Kidney capillary endothelial cell (primary cell): ENCODE results near the gene CCM2.

Source experiments
- DNase-seq: peaks from one replicate; pipeline ENCODE4 v3.0.0-alpha.2; 2018; ENCODE audit warnings: low spot score

CCM2 gene

GRCh38 chr7:44969049-44969700 lies 30.8 kb upstream of the CCM2 start:
- DNase-seq, result no peak

DNA sequence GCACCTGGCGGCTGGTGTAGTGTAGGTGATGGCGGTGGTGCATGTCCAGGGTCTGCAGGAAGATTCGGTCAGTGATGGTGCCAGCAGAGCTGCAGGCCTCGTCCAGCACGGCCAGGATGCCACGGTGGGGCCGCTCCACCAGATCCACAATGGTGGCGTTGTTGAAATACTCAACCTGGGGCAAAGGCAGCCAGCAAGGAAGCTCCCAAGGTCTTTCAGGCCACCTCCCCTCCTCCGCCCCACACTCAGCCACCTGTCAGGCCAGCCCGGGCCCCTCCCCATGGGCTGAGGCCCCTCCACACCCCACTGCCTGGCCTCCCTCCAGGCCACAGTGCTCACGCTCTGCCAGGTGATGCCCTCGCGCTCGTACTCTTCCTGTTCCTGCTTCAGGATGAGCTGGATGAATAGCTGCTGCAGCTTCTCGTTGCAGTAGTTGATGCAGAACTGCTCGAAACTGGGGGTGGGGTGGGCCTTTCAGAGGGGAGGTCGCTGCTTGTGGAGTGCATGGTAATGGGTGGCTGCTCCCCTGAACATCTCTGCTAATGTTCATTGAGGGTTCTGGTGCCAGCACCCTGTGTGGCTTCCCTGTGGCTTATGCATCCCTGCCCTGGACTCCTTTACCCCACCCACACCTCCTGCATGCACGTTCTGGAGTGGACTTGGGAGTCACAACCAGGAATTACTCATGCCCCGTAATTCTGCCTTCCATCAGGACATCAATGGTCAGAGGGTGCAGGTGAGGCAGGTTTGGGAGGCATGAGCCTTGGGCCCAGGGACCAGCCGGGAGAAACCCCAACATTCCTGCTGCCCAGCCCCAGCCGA lies 30.1 kb upstream of the CCM2 start:
- no peak for DNase-seq

DNA sequence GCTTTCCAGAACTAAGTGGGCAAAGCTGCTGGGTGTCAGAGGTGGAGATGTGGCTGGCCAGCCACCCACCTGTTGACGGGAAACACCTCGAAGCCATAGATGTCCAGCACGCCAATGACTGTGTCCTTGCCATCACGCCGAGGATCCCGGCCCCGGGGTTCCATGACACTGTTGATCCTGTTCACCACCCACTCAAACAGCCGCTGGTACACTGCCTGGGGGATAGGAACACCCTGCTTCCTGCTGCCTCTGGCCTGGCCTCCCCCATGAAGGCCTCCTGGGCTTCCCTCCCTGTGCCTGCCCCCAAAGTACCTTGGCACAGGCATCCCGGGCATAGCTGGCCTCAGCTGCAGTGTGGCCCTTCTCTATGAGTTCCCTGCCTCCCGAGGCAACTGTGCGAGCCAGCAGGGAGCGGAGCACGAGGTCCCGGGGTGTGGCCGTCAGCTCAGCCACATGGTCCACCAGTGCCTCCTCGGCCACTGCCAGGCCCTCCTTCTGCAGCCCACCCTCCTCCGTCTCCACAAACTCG lies 29.4 kb upstream of the CCM2 start:
- DNase-seq, result no peak

- no peak for DNase-seq
These were observed 28.7 kb upstream of the CCM2 start for GRCh38 chr7:44971188-44971901.

- no peak for DNase-seq
These were observed 28.0 kb upstream of the CCM2 start for GRCh38 chr7:44971902-44972441.

GRCh38 chr7:44972562-44972961 lies 27.4 kb upstream of the CCM2 start:
- DNase-seq, result no peak

DNA sequence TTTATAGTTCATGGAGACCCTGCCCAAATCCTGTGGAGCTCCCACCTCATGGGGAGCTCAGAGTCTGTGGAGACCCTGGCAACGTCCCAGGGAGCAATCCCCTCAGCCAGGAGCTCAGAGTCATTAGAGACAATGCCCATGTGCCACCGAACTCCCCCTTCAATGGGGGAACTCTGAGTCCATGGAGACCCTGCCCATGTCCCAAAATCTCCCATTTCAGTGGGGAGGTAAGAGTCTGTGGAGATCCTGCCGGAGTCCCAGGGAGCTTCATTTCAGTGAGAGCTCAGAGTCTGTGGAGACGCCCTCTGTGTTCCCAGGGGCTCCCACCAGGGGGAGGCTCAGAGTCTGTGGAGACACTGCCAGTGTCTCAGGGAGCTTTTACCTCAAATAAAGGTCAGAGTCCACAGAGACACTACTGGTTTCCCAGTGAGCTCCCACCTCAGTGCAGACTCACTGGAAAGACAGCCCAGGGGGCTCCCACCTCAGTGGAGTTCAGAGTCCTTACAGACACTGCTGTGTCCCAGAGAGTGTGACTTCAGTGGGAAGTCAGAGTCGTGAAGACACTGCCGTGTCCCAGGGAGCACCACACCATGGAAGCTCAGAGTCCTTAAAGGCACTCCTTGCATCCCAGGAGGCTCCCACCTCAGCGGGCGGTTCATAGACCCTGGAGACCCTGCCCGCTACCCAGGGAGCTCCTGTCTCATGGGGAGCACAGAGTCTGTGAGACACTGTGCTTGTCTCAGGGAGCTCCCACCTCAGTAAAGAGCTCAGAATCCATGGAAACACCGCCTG lies 26.2 kb upstream of the CCM2 start:
- no peak for DNase-seq

- no peak for DNase-seq
These were observed 25.5 kb upstream of the CCM2 start for GRCh38 chr7:44974549-44974948.

- no peak for DNase-seq
These were observed 24.5 kb upstream of the CCM2 start for GRCh38 chr7:44975331-44976039.

- DNase-seq, result no peak
These were observed 23.8 kb upstream of the CCM2 start for GRCh38 chr7:44976040-44976745.

DNA sequence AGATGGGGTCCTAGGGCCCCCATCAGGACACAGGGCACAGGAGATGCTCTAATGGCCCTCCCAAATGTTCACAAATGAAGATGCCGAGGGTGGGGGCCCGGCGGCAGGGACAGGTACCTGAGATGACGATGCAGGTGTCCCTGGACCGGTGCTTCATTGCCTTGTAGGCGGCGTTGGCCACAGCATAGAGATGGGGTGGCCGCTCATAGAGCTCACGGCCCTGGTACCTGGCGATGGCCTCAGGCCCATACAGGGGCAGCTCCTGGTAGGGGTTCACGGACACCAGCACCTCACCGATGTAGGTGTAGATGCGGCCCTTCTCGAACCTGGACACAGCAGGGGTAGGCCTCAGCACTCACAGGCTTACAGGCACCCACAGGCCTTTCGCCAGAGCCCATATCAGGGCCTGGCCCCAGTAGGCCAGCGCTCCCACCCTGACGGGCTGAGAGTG lies 23.2 kb upstream of the CCM2 start:
- no peak for DNase-seq

DNA sequence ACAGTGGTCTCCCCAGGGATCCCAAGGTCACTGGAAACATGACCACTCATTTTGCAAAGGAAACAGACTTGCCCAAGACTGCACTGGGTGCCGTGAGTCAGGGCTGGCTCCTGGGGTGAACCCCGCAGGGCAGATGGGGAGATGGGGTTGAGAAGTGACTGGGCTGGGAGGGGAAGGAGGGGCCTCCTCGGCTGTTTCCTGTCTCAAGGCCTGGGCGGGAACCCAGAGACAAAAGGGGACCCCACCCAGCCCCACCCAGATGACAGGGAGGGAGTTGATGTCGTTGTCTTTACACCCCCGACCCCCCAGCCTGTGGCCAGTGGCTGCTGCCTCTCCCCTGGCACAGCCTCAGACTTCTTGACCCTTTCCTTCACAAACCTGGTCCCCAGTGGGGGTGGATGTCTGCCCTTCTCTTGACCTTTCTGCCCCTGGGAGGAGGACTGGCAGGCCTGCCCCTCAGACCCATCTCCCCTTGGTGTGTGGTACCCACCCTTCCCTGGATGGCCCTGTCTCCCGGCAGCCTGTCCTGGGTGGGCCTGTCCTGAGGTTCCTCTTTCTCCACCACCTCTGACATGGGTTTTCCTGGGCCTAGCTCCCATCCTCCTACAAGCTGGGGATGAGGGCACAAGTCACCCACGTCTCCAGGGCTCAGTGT lies 22.6 kb upstream of the CCM2 start:
- DNase-seq, result no peak

DNA sequence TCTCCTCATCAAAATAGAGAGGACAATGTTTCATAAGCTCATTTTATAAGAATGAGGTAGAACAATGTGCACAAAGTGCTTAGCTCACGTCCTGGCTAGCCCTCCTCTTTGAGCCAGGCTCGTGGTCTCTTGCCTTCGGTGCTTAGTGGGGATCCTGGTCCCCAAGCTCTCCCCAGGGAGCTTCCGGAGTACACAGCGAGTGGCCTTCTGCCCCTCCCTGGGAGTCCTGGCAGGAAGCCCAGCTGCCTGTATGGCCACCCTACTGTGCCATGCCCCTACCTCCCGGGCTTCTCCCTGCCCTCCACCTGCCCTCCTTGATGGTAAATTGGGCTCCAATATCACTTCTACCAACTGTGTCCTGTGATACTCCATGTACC lies 22.1 kb upstream of the CCM2 start:
- DNase-seq, result no peak

DNA sequence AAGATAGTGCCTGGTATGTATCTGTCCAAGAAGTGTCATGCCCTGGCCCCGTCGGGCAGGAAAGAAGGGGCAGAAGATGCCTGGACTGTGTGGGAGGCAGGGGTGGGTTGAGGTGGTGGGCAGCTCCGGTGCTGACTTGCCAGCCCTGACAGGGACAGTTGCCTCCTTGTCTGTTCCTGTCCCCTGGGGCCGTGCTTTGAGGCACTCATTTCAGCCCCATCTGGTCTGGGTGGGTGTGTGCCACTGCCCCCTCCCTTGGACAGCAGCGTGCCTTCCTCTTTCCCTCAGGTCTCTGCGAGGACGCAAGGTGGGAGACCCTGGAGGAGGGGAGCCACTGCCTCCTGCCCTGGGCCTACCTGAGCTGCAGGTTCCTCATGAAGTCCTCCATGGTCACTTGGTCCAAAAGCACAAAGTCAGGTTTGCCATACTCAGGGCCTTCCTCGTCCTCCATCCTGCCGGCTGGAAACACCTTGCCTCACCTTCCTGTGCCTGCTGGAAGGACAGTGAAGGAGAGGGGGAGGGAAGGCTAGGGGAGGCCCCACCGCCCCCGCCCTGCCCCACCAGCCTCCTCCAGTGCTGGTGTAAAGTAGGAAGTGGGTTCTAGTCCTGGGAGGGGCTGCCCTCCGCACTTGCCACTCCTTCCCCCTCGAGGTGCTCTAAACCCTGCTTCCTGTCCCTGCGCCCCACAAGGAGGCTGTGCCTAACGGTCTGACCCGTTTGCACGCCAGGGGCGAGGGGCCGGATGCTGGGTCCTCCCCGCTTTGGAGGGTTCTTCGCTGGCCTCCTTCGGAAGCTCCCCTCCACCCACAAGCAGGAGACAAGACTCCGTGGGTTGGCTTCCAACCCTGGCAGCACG lies 21.3 kb upstream of the CCM2 start, which contains the start of gene MYO1G:
Gene MYO1G, minus strand, starts transcription at position 505 of the 856 bp plus-strand sequence. Its CDS starts 54 bp downstream, at position 451.
- no peak for DNase-seq

DNA sequence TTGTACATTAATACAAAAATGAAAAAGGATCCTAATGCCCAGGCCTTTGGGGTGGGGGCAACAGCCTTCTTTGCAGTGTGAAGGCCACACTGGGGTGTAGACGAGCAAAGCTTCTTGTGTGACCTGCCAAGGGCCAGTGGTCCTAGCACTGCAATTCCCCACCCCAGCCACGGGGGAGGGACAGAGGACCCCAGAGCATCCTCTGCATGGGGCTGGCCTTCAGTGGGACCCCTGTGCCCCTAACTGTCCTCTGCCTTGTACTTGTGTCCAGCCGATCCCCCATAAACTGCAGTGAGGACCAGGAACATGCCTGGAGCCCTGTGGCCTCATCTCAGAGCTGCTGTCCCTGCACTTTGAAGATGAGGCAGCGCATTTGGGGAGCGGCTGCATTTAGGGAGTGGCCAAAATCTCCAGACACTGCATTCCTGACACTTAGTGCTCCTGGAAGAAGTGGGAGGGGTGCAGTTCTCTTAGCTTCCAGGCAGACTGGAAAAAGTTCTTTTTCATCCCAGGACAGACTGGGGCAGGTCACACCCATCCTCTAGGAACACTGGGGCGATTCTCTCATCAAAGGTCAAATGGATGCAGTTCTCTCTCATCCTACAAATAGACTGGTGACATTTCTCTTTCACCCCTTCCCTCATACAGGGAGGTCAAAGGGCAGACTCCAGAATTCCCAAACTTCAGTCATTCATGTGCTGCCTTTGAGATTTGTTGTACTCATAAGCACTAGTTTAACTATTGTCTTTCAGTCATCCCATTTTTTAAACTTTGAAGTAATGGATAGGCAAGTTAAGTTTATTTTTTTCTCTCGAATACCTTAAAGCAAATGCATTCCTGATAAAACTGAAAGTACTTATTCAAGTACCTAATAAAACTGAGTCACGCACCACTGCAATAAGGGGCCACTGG lies 20.3 kb upstream of the CCM2 start:
- DNase-seq, result no peak

GRCh38 chr7:44980393-44981034 lies 19.5 kb upstream of the CCM2 start:
- no peak for DNase-seq
